GM11168 (cell line): ENCODE measurements around the gene PCBP3.

Experiments used
- in situ Hi-C: fragments of 300-500 bp; cut with MboI; formaldehyde crosslinking; loops from one replicate; pipeline ENCODE4 v1.12.0; 2022; ENCODE audit warnings: low sequenced_read_pairs; ENCODE audit not compliant: unreplicated experiment

PCBP3 gene

DNA sequence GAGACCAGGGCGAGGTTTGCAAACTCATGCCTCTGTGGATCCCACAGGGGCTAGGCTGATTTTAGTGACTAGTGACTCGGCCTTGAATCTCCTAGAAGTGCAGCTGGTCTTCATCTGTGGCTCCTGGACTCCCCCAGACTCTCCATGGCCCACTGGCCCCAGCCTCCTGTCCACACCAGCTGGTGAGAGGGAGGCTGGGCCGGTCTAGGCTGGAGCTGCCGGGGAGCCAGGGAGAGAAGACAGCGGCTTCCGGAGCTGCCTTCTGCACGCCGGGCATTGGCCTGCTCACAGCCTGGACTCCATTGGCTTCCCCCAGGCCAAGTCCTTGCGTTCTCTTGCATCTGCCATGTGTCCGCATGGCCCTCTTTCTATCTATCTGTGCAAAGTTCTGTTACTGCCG is 285.9 kb downstream of the PCBP3 start:
- in situ Hi-C loops, result no loop called here

DNA sequence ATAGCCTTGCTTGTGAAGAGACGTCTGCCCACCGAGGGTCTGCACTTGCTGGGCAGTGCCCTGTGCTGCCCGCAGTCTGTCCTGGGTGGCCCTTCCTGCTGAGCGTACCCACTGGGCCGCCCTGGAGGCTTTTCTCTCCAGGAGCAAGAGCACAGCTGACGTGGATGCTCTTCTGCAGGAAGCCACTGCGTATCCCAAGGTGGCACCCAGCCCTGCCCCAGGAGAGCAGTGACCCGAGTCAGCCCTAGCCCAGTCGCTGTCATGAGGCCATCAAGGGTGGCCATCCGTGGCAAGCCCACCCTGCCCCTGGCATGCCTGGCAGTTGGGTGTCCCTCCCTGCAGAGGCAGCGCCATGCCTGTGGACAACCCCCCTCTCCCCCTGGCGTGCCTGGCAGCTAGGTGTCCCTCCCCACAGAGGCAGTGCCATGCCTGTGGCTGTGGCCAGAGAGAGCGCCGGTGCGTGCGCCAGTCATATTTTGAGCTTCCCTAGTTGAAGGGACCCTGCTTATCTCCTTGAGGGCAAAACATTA is 286.8 kb downstream of the PCBP3 start:
- in situ Hi-C loops, result no loop called here

GRCh38 chr21:45930792-45931191 is 287.3 kb downstream of the PCBP3 start:
- in situ Hi-C loops, result no loop called here

DNA sequence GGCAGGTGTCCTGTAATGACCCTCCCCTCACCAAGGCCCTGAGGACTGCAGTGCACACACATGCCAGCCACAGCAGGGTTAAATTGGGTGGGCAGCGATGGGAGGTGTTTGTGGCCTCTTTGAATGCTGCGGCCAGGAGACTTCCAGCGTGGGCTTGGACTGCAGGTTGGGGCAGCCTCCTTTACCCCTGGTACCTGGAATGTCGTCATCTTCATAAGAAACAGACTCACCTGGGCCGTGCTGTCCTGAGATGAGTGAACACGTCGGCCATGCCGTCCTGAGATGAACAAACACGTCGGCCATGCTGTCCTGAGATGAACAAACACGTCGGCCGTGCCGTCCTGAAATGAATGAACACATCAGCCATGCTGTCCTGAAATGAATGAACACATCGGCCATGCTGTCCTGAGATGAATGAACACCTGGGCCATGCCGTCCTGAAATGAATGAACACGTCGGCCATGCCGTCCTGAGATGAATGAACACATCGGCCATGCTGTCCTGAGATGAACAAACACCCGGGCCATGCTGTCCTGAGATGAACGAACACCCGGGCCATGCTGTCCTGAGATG is 288.0 kb downstream of the PCBP3 start:
- in situ Hi-C loops, result no loop called here

GRCh38 chr21:45932922-45933502 is 289.5 kb downstream of the PCBP3 start:
- in situ Hi-C loops, result no loop called here

DNA sequence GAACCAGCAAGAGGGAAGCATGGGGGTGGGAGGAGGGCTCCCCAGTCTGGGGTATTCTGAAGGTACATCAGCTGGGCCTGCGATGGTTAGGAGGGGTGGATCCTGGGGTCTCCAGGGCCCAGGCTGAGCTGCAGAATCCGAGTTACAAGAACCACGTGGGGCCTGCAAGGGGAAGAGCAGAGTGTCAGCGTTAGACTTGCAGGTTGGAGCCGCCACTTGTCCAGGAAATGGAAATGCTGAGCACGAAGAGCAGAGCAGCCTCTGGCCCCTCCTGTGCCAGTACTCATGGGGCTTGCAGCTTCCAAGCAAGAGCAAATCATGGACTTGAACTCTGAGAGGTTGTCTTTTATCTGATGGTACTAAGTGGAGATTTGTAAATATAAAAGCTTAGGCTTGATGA is 290.6 kb downstream of the PCBP3 start:
- in situ Hi-C loops, result no loop called here

GRCh38 chr21:45934554-45934953 is 291.0 kb downstream of the PCBP3 start:
- in situ Hi-C loops, result no loop called here

- in situ Hi-C loops, result no loop called here
Measured at GRCh38 chr21:45935628-45936027, 292.1 kb downstream of the PCBP3 start.

GRCh38 chr21:45937721-45938452 is 294.4 kb downstream of the PCBP3 start:
- in situ Hi-C loops, result no loop called here

DNA sequence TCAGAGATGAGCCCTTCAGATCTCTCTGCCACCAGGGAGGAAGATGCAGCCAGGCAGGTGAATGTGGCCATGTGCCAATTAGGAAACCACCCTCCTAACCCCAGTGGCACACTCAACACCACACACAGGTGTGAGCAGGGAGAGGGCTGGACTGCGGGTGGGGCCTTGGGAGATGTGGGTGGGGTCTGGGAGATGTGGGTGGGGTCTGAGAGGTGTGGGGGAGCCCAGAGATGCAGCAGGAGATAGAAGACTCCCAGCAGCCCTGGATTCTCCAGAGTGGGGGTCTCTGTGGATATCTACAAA is 294.9 kb downstream of the PCBP3 start:
- in situ Hi-C loops, result no loop called here

- in situ Hi-C loops, result no loop called here
Measured at GRCh38 chr21:45938811-45939520, 295.4 kb downstream of the PCBP3 start.

GRCh38 chr21:45939521-45940045 is 296.1 kb downstream of the PCBP3 start:
- in situ Hi-C loops, result no loop called here

DNA sequence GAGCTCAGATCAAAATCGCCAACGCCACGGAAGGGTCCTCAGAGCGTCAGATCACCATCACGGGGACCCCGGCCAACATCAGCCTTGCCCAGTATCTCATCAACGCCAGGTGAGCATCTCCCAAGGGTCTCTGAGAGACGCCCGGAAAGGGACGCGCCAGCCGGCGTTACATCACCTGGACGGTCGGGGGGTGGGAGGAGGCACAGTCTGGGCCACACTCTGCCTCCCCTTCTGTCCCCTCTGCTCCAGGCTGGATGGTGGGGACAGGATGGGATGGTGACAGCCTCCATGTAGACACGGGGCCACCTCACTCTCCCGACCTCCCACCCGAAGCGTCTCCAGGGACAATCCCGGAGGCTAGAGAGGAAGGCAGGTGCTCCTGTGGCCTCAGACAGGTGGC is 296.6 kb downstream of the PCBP3 start:
- in situ Hi-C loops, result no loop called here

DNA sequence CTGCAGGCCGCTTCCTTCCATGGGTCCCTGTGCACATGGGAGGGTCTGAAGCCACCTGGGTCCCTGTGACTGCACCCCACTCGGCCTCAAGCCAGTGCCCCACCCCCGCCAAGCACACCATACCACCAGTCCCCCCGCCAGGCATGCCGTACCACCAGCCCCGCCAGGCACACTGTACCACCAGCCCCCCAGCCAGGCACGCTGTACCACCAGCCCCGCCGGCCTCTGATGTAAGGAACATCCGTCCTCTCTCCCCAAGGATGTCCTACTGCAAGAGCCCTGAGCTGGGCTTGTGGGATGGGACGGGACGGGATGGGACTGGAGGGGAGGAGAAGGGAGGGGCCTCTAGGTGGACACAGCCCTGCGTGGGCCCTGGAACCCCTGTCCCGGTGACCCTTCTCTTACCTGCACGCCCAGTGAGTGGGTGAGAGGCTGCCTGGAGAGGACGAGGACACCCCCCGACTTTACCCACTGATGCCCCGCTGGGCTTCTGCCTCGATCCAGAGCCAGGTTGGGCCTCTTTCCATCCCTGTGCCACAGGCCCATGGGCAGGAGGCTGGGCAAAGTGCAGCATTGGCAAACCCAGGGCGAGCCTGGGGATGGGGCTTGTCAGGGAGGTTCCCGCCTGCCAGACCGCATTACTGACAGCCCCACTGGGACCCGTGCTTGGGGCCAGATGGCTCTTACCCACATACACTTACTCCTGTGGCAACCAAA is 297.3 kb downstream of the PCBP3 start:
- in situ Hi-C loops, result no loop called here

- in situ Hi-C loops, result no loop called here
Measured at GRCh38 chr21:45941338-45941710, 297.8 kb downstream of the PCBP3 start.

- in situ Hi-C loops, result no loop called here
Measured at GRCh38 chr21:45941717-45942546, 298.4 kb downstream of the PCBP3 start.

- in situ Hi-C loops, result no loop called here
Measured at GRCh38 chr21:45942755-45943629, 299.5 kb downstream of the PCBP3 start.
